Measurements from ENCODE around the gene CDA. TPM values are rescaled to one million over a fixed set of nuclear protein-coding genes. Genes with fewer than 3 reads are reported as not detected.

Gene CDA
- total and polyA plus RNA-seq, 9 of the 15 experiments (the other 6 are each of a cell fraction or from before 2014, with no cell fraction given) = not detected

GRCh38 chr1:20574686-20575540 is 14.0 kb upstream of the CDA start (continued):
- TF ChIP-seq HMGXB4 (CRISPR knock-in tag; IDR thresholded peaks at IDR 0.05) = no peak
- TF ChIP-seq THRB (CRISPR knock-in tag; conservative IDR thresholded peaks at IDR 0.05) = no peak
- no peak for TF ChIP-seq SRSF9 (IDR thresholded peaks at IDR 0.05; ENCODE audit: borderline replicate concordance, low read depth, low read length)
- no peak for TF ChIP-seq NR4A1 (CRISPR knock-in tag; IDR thresholded peaks at IDR 0.05)
- TF ChIP-seq NR4A1 (tag; IDR thresholded peaks at IDR 0.05) = no peak
- no peak for TF ChIP-seq ZNF592 (IDR thresholded peaks at IDR 0.05)
- TF ChIP-seq ZNF41 (CRISPR knock-in tag; conservative IDR thresholded peaks at IDR 0.05) = no peak
- no peak for TF ChIP-seq CHAMP1 (IDR thresholded peaks at IDR 0.05)
- no peak for TF ChIP-seq MCM3 (IDR thresholded peaks at IDR 0.05)
- TF ChIP-seq TARDBP (IDR thresholded peaks at IDR 0.05) = no peak
- TF ChIP-seq ZBTB34 (CRISPR knock-in tag; IDR thresholded peaks at IDR 0.05) = no peak
- no peak for TF ChIP-seq MXD1 (CRISPR knock-in tag; IDR thresholded peaks at IDR 0.05; ENCODE audit: borderline replicate concordance, poor library complexity, severe bottlenecking)
